Measurements from ENCODE around the gene PSMD13. TPM values are rescaled to one million over a fixed set of nuclear protein-coding genes. Genes with fewer than 3 reads are reported as not detected.

The PSMD13 gene
- total and polyA plus RNA-seq, 2 of the 4 experiments (the other 2 are of a cell fraction): 177 to 217 TPM

DNA sequence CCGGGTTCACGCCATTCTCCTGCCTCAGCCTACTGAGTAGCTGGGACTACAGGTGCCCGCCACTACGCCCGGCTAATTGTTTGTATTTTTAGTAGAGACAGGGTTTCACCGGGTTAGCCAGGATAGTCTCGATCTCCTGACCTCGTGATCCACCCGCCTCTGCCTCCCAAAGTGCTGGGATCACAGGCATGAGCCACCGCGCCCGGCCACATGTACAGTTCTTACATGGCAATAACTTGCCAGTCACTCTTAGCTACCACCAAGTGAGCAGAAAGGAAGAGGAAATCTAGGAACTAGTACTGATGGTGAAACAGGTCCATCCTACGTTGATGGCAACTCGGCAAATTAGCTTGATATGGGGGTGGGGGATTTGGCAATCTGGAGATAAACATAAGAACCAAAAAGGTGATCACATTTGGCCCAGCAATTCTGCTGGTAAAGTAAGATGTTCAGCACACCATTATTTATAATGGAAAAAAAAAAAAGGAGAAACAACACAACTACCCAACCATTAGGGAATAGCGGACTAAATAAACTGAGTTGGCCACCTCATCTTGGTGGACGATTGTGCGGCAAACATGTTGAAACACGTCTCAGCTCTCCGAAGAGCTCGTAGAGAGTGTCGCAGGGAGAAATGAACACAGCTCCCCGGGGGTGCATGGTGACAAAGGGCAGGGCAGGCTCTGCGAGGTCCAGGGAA is 46.8 kb downstream of the PSMD13 start:
- H2BK15ac ChIP-seq (ENCODE audit: low read depth, low read length): no peak overlapping the region
- TF ChIP-seq FOS (IDR thresholded peaks at IDR 0.05; ENCODE audit: low read depth, low read length): no peak
- no peak for TF ChIP-seq MXI1 (IDR thresholded peaks at IDR 0.05; ENCODE audit: borderline replicate concordance, low read depth, low read length)
- TF ChIP-seq BHLHE40 (IDR thresholded peaks at IDR 0.05; ENCODE audit: low read depth, low read length): no peak
- no peak for TF ChIP-seq MAZ (IDR thresholded peaks at IDR 0.05; ENCODE audit: borderline replicate concordance, low read depth, low read length)
- TF ChIP-seq, protein P1, sequence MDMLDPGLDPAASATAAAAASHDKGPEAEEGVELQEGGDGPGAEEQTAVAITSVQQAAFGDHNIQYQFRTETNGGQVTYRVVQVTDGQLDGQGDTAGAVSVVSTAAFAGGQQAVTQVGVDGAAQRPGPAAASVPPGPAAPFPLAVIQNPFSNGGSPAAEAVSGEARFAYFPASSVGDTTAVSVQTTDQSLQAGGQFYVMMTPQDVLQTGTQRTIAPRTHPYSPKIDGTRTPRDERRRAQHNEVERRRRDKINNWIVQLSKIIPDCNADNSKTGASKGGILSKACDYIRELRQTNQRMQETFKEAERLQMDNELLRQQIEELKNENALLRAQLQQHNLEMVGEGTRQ (IDR thresholded peaks at IDR 0.05; ENCODE audit: low read depth, low read length): no peak
- no peak for TF ChIP-seq NFE2L2 (IDR thresholded peaks at IDR 0.05; ENCODE audit: low read depth, low read length)
- TF ChIP-seq, protein P2, sequence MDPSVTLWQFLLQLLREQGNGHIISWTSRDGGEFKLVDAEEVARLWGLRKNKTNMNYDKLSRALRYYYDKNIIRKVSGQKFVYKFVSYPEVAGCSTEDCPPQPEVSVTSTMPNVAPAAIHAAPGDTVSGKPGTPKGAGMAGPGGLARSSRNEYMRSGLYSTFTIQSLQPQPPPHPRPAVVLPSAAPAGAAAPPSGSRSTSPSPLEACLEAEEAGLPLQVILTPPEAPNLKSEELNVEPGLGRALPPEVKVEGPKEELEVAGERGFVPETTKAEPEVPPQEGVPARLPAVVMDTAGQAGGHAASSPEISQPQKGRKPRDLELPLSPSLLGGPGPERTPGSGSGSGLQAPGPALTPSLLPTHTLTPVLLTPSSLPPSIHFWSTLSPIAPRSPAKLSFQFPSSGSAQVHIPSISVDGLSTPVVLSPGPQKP (IDR thresholded peaks at IDR 0.05; ENCODE audit: borderline replicate concordance, low read depth, low read length): no peak
- TF ChIP-seq, protein P3, sequence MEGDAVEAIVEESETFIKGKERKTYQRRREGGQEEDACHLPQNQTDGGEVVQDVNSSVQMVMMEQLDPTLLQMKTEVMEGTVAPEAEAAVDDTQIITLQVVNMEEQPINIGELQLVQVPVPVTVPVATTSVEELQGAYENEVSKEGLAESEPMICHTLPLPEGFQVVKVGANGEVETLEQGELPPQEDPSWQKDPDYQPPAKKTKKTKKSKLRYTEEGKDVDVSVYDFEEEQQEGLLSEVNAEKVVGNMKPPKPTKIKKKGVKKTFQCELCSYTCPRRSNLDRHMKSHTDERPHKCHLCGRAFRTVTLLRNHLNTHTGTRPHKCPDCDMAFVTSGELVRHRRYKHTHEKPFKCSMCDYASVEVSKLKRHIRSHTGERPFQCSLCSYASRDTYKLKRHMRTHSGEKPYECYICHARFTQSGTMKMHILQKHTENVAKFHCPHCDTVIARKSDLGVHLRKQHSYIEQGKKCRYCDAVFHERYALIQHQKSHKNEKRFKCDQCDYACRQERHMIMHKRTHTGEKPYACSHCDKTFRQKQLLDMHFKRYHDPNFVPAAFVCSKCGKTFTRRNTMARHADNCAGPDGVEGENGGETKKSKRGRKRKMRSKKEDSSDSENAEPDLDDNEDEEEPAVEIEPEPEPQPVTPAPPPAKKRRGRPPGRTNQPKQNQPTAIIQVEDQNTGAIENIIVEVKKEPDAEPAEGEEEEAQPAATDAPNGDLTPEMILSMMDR (conservative IDR thresholded peaks at IDR 0.05; ENCODE audit: low read depth, low read length): no peak
- no peak for TF ChIP-seq CHD1 (IDR thresholded peaks at IDR 0.05; ENCODE audit: low read depth, low read length)
- BruUV-seq (replicated peaks): no TSS peak
- H4K5ac ChIP-seq (ENCODE audit: low read depth, low read length): no peak overlapping the region
- ATAC-seq (ENCODE audit: low read depth) (no peak), DNase-seq (no peak)
- intact Hi-C loops (cut with micrococcal nuclease) (no loop called here), in situ Hi-C loops (cut with MboI; ENCODE audit: low sequenced_read_pairs) (loop anchor here (10.0 kb wide), 1 partner anchor 59 kb away; no protein-coding TSS in a partner anchor), dilution Hi-C loops (cut with HindIII; ENCODE audit: low sequenced_read_pairs, unreplicated experiment) (no loop called here)
- H3K4me2 ChIP-seq (ENCODE audit: low read depth, low read length): no peak overlapping the region
- WGBS, 2 experiments (ENCODE audit: extremely low coverage in 2 of 2, insufficient read length in 1 of 2): 100% methylated on average over 3 of the region's 23 CpGs; no CpG with 5 or more reads in 1 of the 2 experiments
- no peak overlapping the region for H2AK9ac ChIP-seq (replicated peaks; ENCODE audit: low read depth, low read length, poor library complexity)
- H2AK5ac ChIP-seq (ENCODE audit: low read depth, low read length): no peak overlapping the region
- H4K20me1 ChIP-seq (ENCODE audit: insufficient read depth, low read length): no peaks in the 10 kb centered on the region
- H3K9ac ChIP-seq (ENCODE audit: low read depth, low read length): no peak overlapping the region
- peaks cover 66% of the 10 kb centered on the region for H3K27me3 ChIP-seq (ENCODE audit: control insufficient read depth, insufficient read depth, low read length)
- no peaks in the 10 kb centered on the region for H3K9me3 ChIP-seq (ENCODE audit: control insufficient read depth, insufficient read depth, low read length)
- no peaks in the 10 kb centered on the region for H3K36me3 ChIP-seq (ENCODE audit: control insufficient read depth, insufficient read depth, low read length)
- H4K8ac ChIP-seq (ENCODE audit: low read depth in 2 of 2, low read length in 2 of 2): no peak overlapping the region
- H3K4me3 ChIP-seq (ENCODE audit: insufficient read depth, low read depth, low read length): no peak overlapping the region
- H2BK5ac ChIP-seq (ENCODE audit: low read depth, low read length, poor library complexity, severe bottlenecking): no peak overlapping the region
- H3K23ac ChIP-seq (ENCODE audit: low read depth, low read length): no peak overlapping the region
- no peak overlapping the region for H4K91ac ChIP-seq (ENCODE audit: insufficient read depth, low read depth, low read length)
- no peak overlapping the region for H3K56ac ChIP-seq (ENCODE audit: extremely low read depth, insufficient read depth, low read length)
- no peak overlapping the region for H2BK20ac ChIP-seq (ENCODE audit: low read depth, low read length)
- H2BK120ac ChIP-seq (ENCODE audit: low read depth, low read length): no peak overlapping the region
- no peaks in the 10 kb centered on the region for H3K79me1 ChIP-seq (ENCODE audit: low read depth in 1 of 2, low read length in 2 of 2)
- no peak overlapping the region for H3K18ac ChIP-seq (ENCODE audit: low read depth, low read length)
- peaks cover 2% of the 10 kb centered on the region; the same call in 1 of the 2 replicates for H3K4me1 ChIP-seq (ENCODE audit: control insufficient read depth, insufficient read depth, low read length)
- ChIA-PET CTCF (no interaction called here), POLR2A (ENCODE audit: unreplicated experiment) (no interaction called here)
- H3K14ac ChIP-seq (replicated peaks; ENCODE audit: low read depth, low read length): no peak overlapping the region
- H2AFZ ChIP-seq (replicated peaks; ENCODE audit: low read length, poor library complexity): no peak overlapping the region
- H3K4ac ChIP-seq (ENCODE audit: low read depth, low read length): no peak overlapping the region
- no peak overlapping the region for H3K27ac ChIP-seq (ENCODE audit: insufficient read depth, low read length)
- no peaks in the 10 kb centered on the region for H3K9me1 ChIP-seq (ENCODE audit: insufficient read depth, low read length)
